Stimulated activated CD4-positive, alpha-beta T cell treated with anti-CD3 and anti-CD28 coated beads, Interleukin-1b, Interleukin-23, amount 100 ng/mL, for 4 hours (primary cell): ENCODE measurements around the gene C1orf21.

Experiments used
- DNase-seq, 2 donors: peaks; one replicate each; pipeline ENCODE4 v3.0.0-alpha.2; 2020; ENCODE audit warnings: low read depth in 2 of 2

Gene C1orf21

DNA sequence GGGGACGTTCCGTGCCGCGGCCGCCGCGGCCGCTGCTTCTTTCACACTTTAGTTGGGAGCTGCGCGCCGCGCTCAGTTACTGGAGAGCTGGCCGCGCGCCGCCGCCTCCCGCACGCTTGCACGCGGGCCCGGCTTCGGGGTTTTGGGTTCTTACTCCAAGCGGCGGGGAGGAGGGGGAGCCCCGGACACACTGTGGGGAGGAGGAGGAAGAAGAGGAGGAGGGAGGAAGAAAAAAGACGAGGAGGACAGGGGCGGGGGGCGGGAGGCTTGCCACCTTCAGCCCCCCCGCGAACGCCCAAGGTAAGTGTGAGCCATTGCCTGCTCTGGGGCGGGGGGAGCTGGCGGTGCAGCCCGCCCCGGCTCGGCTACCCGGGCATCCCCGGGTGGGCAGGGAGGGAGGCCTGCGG lies 243 bp downstream of the C1orf21 start:
- DNase-seq: no peak

DNA sequence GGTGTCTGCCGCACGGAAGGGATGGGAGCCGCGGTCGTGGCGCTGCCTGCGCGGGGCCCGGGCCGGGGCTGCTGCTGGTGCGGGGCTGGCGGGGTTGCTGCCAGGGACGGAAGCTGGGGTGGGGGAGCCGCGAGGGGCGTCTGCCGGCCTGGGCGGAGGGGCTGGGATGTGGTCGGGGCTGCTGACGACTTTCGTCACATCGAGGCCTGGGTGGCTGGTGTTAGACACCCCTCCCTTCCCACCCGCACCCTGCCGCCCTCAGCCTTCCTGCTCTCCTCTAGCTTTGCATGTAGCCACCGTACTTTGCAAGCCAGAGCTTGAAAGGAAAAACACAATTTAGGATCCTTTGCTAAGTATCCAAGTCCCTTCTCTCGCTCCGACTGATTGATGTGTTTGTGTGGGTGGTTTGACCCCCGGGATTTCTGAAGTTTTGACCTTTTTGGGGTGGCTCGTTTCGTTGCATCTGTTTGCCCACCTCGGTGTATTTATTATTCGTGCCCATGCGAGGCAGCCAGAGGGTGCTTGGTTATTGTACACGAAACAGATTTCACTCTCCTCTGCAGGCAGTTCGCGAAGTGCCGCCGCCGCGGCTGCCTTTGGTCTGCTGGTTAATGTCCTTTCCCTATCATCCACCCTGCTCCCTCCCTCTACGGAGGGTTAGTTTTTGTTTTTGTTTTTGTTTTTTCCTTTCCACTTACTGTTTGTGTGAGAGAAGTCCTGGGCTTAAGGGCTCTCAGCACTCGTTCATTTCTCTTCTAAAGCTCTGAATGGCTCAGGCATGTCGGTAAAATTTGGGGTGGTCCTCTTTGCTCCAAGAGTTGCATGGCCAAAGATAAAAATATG lies 868 bp downstream of the C1orf21 start:
- DNase-seq: peak in 1 of 2 donors; percentile 1

DNA sequence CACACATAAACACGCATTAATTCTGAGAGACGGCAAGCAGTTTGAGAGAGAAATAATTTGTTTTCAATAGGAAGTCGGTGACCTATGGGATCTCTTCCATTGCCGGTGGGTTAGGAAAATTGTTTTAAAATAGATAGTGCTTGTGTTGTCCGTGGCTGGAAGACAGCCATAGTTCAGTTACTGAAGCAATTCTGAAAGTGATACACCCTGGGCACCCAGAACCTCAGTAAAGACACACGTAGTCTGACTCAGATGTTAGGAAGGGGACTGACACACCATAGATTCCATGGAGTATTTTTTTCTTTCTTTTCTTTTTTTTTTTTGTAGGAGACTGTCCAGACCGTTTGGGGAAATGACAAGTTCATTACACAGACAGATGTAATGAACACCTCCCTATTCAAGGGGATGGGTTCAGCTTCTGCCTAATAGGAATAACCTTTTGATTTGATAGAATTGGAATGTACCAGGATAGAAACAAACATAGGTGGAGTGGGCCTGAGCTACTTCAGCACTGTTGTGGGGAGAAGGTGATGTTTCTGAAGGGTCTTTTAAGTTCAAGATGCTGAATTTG lies 1.6 kb downstream of the C1orf21 start:
- no peak for DNase-seq

DNA sequence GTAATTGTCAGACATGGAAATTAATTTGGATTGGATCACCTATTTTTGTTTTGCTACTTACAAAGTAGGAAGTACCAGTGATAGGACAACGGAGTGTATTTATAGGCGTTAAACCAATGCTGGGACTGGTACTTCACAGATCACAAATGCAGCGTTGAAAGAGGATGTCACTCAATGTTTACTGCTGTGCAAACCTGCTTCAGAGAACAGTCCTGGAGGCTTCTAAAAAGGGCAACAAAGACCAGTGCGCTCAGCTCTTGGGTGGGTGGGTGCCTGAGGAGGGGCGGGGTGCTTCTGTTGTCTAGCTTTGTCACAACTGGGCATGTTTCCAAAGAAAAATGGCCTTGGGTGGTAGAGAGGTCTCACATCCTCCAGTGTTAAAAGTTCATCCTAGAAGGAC lies 2.1 kb downstream of the C1orf21 start:
- no peak for DNase-seq

DNA sequence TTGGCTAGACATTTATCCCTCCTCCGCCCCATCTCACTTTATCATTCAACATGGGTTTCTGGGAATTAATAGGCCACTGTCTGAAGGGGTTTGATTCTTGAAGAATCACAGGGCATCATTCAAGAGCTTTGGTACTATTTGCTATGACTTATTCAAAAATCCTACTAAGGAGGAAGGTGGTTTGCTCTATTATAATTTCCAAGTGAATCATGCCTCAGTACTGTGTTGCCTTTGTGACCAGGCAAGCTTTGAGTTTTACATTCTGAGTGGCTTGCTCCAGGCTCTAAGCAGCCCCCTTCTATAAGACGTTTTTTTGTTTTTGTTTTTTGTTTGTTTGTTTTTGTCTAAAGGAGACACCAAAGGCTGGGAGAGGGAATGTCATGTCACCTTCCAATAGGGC lies 2.6 kb downstream of the C1orf21 start:
- no peak for DNase-seq

DNA sequence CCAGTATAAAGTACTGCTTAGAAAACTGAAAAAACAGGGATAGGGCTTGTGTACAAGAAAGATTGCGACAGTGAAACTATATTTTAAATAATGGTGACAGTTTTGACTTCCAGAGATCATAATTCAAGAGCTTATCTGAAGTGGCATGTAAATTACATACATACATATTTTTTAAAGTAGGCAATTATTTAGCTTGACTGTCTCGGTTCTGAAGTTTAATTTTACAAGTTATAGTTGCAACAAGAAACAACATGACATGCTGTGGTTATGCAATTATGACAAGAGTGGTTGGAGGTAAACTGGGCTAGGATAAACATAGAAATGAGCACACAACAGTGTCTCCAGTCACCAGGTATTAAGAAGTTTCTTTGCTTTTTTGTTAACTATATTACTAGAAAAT lies 4.1 kb downstream of the C1orf21 start:
- no peak for DNase-seq

DNA sequence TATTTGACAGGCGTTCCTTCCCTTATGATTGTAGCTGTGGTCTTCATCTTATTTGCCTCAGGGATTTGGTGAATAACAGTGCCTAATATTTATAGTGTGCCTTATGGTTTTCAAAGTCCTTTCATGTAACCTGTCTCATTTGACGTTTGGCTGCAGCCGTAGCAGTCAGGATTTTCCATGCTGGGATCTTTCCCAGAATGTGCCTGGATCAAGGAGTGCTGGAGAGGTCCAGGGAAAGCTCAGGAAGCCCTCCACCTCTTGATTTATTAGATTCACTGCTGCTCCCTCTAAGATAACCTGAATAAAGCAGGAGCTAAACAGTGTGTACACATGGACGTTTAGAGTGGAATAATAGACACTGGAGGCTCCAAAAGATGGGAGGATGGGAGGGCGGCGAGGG lies 5.2 kb downstream of the C1orf21 start:
- DNase-seq: no peak

DNA sequence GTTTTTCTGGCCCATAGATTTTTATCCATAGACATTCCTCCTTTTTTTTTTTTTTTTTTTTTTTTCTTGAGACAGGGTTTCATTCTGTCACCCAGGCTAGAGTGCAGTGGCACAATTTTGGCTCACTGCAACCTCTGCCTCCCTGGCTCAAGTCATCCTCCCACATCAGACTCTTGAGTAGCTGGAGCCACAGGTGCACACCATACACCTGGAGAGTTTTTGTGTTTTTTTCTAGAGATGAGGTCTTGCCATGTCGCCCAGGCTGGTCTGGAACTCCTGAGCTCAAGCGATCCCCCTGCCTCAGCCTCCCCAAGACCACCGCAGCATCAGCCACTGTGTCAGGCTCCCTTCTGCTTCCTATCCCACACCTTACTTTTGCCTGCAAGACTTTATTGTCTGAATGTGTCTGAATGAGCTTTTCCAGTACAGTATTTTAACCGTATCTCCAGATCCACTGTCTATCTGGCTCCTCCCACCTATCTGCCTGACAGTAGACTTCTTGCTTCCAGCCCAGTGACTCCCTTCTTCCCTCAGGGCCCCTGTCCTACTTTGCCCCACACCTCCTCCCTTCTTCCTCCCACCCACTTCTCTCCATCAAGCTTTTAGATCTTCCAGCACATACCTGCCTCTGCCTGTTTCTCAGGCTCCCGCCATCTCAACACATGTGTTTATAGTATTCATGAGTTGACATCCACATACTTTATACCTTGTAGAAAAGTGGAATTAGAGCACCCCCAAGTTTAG lies 6.1 kb downstream of the C1orf21 start:
- no peak for DNase-seq

DNA sequence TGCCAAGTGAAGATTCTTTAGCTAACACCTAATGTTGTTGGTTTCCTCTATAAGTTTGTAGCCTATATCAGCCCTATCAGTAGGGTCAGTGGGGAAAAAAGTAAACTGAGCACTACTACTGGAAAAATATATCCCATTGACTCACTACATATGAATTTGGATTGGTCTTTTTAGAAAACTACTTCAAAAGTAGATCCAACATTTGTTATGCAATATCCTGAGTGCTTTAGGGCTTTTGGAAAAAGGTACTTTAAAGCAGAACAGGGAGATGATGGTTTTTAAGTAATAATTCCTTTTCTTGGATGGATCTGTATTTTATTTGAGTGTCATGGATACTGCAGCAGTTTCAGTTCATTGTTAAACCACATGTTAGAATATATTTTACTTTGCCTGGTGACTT lies 7.1 kb downstream of the C1orf21 start:
- no peak for DNase-seq

DNA sequence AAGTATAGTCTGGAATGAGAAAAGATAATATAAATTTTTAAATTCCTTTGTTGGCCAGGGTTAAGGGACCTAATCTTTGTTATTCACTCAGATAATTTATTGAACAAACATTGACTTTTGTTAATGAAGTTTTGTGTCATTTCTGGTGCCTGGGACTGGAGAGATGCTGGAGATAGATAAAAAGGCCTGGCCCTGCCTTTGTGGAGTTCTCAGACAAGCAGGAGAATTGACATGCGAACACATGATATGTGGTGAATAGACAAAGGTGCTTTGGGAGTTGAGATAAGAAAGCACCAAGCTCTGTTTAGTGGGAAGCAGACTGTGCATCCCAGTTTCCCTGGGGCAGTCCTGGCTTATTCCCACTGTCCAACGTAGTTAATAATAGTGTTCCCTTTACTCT lies 8.5 kb downstream of the C1orf21 start:
- DNase-seq: no peak

DNA sequence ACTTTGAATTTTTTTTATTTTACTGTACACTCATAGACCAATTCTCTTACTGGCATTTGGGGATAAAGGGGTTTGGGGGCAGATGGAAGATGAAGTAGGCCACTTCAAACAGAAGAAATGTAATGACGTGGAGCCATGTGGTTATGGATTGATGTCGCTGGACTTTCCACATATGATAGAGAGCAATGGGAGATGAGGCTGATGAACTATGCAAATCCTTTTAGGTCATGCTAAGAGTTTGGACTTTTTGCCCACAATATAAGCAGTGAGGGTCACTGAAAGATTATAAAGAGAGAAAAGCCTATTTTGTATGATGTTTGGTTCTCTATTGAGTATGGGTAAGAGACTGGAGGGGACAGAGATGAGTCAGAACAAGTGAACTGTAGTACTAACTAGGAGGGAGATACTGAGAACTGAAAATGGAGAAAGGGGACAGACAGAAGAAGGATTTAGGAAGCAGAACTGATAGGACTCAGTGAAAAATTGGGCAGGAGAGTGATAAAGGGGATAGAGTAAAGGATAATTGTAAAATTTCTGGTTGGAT lies 9.2 kb downstream of the C1orf21 start:
- no peak for DNase-seq

DNA sequence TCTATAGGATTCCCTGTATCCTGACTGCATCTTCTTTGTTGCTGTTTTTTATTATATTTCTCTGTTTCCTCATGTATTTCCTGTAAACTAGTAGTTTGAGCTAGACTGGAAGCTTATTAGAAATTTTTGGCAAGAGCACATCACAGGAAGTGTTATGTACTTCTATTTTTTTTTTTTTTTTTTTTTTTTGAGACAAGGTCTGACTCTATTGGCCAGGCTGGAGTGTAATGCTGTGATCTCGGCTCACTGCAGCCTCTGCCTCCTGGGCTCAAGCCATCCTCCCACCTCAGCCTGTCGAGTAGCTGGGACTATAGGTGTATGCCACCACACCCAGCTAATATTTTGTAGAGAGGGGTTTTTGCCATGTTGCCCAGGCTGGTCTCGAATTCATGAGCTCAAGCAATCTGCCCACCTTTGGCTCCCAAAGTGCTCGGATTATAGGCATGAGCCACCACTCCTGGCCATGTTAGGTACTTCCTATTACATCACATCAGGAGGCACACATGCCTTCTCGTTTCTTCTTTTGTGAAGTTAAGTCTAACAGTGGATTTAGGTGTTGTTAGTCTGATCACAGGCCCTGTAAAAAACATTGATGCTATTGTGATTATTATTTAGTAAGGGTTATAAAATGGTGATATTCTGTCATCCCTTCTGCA lies 12.5 kb downstream of the C1orf21 start:
- DNase-seq: no peak

DNA sequence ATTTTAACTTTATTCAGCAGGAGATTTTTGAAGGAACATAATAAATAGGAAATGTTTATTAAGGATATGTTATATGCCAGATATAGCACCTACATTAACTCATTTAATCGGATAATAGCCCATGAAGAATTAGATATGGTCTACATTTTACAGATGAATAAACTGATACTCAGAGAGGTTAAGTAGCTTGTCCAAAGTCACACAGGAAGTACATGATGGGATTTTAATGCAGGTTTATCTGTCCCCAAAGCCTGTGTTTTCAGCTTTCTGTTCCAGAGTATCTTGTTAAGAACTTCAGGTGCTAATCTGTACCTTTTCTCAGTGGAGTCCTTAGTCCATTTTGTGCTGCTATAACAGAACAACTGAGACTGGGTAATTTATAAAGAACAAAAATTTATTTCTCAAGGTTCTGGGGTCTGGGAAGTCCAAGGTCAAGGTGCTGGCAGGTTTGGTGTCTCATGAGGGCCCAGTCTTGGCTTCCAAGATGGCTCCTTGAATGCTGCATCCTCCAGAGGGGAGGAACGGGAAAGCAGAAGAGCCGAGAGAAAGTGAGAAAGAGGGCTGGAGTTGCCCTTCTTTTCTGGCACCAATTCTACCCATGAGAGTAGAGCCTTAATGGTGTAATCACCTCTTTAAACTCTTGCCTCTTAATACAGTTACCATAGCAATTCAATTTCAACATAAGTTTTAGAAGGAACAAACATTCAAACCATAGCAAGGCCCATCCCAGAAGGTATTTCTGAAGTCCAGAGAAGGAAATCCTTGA lies 17.3 kb downstream of the C1orf21 start:
- no peak for DNase-seq

DNA sequence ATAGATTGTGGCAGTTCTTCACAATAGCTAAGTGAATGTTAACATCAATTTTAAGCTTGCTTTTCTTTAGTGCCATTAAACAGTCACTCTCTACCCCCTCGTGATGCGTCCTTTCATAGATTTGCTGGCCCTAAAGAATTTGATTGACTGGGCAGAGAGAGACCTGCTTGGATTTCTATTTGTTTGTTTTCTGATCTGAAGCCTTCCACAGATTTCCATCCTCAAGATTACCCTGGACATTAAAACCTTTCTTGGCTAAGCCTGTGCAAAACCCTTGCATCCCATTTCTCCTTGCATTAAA lies 17.8 kb downstream of the C1orf21 start:
- no peak for DNase-seq

DNA sequence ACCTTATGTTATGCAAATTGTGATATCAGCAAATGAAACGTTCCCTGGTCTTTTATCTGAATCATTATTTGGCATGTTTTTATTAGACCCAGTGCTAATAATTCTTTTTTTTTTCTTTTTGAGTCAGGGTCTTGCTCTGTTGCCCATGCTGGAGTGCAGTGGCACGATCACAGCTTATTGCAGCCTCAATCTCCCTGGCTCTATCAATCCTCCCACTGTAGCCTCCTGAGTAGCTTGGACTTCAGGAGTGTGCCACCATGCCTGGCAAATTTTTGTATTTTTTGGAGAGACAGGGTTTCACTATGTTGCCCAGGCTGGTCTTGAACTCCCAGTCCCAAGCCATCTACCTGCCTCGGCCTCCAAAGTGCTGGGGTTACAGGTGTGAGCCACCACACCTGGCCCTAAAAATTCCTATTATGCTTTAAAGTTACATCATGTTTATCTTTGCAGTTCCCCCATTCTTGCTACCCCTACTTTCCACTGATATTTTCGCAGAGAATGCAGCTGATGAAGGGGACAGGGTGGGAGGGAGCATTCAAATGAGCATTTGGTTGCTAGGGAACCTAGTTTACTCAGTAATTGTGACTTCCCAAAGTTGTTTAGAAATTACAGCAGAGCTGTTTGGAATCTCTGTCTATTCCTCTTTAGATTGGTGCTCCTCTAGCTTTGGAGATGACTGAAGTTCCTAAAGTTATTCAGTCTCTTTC lies 18.4 kb downstream of the C1orf21 start:
- DNase-seq: no peak

DNA sequence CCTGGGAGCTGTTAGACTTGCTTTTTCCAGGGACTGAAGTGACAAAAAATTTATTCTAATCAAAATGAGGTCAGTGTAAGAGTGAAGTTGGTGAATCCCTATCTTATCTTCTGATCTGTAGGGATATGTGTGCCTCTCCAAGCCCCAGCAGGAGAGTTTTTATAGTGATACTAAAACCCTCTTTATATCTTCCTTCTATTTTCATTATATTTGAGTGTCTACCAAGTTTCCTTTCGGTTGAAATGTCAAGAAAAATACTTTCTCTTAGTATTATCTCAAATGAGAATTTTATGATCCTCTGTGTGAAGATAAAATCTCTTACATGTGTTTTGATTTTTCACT lies 18.9 kb downstream of the C1orf21 start:
- DNase-seq: no peak

DNA sequence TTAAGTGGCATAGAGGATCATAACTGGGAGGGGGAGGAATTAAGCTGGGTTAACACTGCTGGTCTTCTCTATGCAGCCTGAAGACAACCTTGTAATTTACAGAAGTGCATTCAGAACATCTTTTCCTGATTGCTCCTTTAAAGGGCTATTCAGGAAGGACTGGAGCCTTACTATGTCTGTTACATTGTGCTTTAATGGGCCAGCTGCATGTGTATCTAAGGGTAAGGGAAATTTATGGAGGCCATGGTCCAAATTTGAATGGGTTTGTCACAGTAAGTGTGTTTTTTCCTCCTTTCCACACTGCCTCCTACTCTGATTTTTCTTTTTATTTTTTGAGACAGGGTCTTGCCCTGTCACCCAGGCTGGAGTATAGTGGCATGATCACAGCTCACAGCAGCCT lies 19.6 kb downstream of the C1orf21 start:
- no peak for DNase-seq

DNA sequence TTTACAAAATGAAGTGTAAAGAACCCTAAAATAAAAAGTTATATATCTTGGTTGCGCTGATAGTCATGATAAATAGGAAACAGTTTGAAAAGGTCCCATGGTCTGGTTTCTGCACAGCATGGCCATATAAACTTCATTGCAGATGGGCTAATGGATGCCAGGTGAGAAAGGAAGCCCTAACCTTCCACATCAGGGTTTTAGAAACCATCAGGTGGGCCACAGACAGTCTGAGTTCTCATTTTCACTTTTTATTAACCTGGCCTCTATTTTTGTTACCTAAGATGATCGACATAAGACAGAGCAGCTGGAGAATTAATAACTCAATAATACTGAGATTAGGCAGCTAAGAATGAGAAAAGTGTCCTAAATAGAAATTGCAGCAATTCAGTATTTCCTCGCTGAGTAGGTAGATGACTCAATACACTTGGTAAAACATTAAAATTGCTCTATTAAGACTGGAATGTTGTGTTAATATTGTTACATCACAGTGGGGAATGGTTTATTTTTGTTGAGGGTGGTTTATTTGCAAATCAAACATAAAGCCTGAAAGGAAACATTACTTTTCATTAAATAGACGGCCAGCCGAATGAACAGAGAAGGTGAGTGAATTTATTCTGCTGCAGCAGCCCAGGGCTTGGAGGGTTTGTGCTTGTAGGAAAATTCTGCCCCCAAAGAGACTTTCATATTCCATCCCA lies 21.1 kb downstream of the C1orf21 start:
- no peak for DNase-seq

DNA sequence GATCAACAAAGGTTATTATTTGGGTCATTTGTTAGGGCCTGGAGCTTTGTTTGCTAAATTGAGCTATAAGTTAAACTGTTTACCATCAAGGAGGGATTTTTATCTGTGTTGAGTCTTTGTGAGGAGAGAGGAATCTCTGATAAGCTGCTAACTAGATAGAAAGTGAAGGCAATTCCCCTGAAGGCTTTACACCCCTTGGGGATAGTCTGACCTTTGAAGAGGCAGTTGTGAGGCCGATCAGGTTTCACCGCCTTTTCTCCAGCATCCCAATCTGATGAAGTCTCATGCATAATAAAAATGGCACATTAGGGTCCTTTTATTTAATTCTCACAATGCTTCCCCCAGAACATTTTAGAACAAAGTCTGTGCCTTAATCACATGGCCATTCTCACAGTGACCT lies 21.8 kb downstream of the C1orf21 start:
- DNase-seq: no peak

DNA sequence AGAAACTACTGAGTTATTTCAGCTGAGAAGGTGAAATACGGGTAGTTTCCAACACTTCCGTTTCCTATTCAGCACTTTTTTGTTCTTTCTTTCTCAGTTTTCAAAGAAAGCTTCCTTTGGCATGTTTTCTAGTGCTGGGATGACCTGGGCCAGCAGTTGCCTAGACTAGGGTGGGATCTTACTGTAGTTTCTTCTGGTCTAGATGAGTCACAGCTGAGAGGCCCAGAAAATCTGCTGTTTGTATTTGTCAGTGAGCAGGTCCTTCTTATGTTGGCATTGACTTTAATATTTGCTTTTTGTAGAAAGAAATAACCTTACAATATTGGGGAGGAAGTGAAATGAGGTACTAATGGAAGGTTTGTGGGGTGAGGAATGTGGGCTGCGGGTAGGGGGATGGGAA lies 22.2 kb downstream of the C1orf21 start:
- no peak for DNase-seq

DNA sequence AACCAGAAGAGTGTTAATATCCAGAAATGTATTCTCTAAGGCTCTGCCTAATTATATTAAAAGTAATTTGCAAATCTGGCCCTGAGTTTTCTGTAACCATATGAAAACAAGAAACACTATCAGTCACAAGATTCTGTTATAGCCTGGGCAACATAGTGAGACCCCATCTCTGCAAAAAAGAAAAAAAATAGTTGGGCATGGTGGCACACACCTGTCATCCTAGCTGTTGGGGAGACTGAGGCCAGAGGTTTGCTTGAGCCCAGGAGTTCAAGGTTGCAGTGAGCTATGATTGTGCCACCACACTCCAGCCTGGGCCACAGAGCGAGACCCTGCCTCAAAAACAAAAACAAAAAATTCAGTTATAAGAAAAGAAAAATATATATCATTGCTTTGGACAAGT lies 25.6 kb downstream of the C1orf21 start:
- DNase-seq: no peak
